Immature natural killer cell (primary cell): ENCODE measurements around the gene NFIL3. TPM values are rescaled to one million over a fixed set of nuclear protein-coding genes. Genes with fewer than 3 reads are reported as not detected.

Experiments
- polyA plus RNA-seq, 3 donors: library from polyadenylated mRNA; unstranded; fragments of 300-500 nt; fragmentation: Illumina TruSeq; gene quantifications; one replicate each; pipeline ENCODE4 v1.2.3, GENCODE V29; 2021

Gene NFIL3
- polyA plus RNA-seq, 3 donors from 2014 or later = 8.9 to 16.1 (median 14.1) TPM

Other genes with a start within 250 kb of the NFIL3 start
- gene AUH, start 61.9 kb downstream of the NFIL3 start, polyA plus RNA-seq = 10 to 100 TPM; 16.9 to 23.2 (median 18.2) TPM